BE2C (cell line): ENCODE measurements around the gene LIN7B.
A peak's percentile ranks its signal among the peaks of the same experiment; 100 is the strongest.

Source experiments
- DNase-seq: peaks from one replicate; pipeline ENCODE4 v3.0.0-alpha.2; 2020
- H3K27me3 ChIP-seq: fragments of 250-450 bp; sonication (Bioruptor Pico); 2 replicates; pipeline ENCODE4 v1.5.1; 2020; ENCODE audit warnings: mild to moderate bottlenecking
- H3K36me3 ChIP-seq: fragments of 250-450 bp; sonication (Bioruptor Pico); 2 replicates; pipeline ENCODE4 v1.5.1; 2020; ENCODE audit warnings: mild to moderate bottlenecking
- H3K4me1 ChIP-seq: fragments of 250-450 bp; sonication (Bioruptor Pico); 2 replicates; pipeline ENCODE4 v1.5.1; 2020
- H3K4me3 ChIP-seq: 2 replicates; pipeline ENCODE4 v1.5.1; 2011; ENCODE audit warnings: low read depth, low read length
- H3K9me3 ChIP-seq: fragments of 250-450 bp; sonication (Bioruptor Pico); 2 replicates; pipeline ENCODE4 v1.5.1; 2020
- TF ChIP-seq, protein P1 (sequence below): IDR thresholded peaks from 2 replicates; pipeline ENCODE4 v1.5.1; 2012; ENCODE audit warnings: mild to moderate bottlenecking, low read depth, low read length

LIN7B gene

DNA sequence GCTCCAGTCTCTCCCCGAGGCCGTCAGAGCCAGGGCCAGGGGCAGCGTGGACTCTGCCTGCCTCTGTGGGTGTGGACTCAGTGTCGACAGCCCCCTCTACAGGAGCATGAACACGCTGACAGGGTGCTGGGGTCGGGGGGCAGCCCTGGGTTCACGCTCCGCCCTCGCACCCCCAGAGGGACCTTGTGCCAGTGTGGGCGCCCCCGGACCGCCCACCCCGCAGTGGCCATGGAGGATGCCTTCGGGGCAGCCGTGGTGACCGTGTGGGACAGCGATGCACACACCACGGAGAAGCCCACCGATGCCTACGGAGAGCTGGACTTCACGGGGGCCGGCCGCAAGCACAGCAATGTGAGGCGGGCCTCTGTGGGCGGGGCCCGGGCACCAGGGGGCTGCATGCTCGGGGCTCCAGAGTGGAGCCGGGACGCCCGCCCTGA lies 51.7 kb downstream of the LIN7B start:
- Histone ChIP-seq H3K4me1 (no peaks in the 10 kb centered on the region), H3K9me3 (no peaks in the 10 kb centered on the region), H3K36me3 (no peaks in the 10 kb centered on the region), H3K27me3 (no peaks in the 10 kb centered on the region; the same call in 1 of the 2 replicates), H3K4me3 (no peak overlapping the region)
- TF ChIP-seq, protein P1, sequence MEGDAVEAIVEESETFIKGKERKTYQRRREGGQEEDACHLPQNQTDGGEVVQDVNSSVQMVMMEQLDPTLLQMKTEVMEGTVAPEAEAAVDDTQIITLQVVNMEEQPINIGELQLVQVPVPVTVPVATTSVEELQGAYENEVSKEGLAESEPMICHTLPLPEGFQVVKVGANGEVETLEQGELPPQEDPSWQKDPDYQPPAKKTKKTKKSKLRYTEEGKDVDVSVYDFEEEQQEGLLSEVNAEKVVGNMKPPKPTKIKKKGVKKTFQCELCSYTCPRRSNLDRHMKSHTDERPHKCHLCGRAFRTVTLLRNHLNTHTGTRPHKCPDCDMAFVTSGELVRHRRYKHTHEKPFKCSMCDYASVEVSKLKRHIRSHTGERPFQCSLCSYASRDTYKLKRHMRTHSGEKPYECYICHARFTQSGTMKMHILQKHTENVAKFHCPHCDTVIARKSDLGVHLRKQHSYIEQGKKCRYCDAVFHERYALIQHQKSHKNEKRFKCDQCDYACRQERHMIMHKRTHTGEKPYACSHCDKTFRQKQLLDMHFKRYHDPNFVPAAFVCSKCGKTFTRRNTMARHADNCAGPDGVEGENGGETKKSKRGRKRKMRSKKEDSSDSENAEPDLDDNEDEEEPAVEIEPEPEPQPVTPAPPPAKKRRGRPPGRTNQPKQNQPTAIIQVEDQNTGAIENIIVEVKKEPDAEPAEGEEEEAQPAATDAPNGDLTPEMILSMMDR = 0 out of 2 replicates have a peak, but pooled peaks have one; percentile 11
- DNase-seq = no peak

- H3K9me3 ChIP-seq = no peaks in the 10 kb centered on the region
- no peak for DNase-seq
- H3K36me3 ChIP-seq = no peaks in the 10 kb centered on the region
- TF ChIP-seq, protein P1 = no peak
- H3K4me1 ChIP-seq = no peaks in the 10 kb centered on the region
- no peaks in the 10 kb centered on the region; the same call in 1 of the 2 replicates for H3K27me3 ChIP-seq
- no peak overlapping the region for H3K4me3 ChIP-seq
Measured at GRCh38 chr19:49167857-49168409, 53.8 kb downstream of the LIN7B start.
